Mononuclear cell (primary cell): ENCODE measurements around the gene IPO4. TPM values are rescaled to one million over a fixed set of nuclear protein-coding genes. Genes with fewer than 3 reads are reported as not detected.
A peak's percentile ranks its signal among the peaks of the same experiment; 100 is the strongest.
"Not testable (repeated sequence)": the region's sequence is repeated elsewhere in the genome, so short reads cannot be mapped to it uniquely, and the experiment has no call there.

Experiments
- H3K27me3 ChIP-seq: 2 replicates; pipeline ENCODE4 v1.6.0; 2011; ENCODE audit warnings: low read length, control low read depth; ENCODE audit not compliant: insufficient read depth
- H3K4me1 ChIP-seq: 2 replicates; pipeline ENCODE4 v1.5.1; 2011; ENCODE audit warnings: mild to moderate bottlenecking, low read length, control low read depth; ENCODE audit not compliant: insufficient read depth
- H3K4me3 ChIP-seq: 2 replicates; pipeline ENCODE4 v1.5.1; 2011; ENCODE audit warnings: mild to moderate bottlenecking, low read length, moderate library complexity
- H3K9me3 ChIP-seq: 2 replicates; pipeline ENCODE4 v1.5.1; 2011; ENCODE audit warnings: low read depth, mild to moderate bottlenecking, control low read depth, low read length
- total RNA-seq: library from RNA; depleted of rRNA; stranded (reverse); fragments of >200 nt; gene quantifications from one replicate; pipeline ENCODE4 v1.2.3, GENCODE V29; 2012

IPO4 gene
- total RNA-seq, 1 donor, result 13.3 TPM

GRCh38 chr14:24228902-24229301, 40.3 kb upstream of the IPO4 start:
- H3K4me1 ChIP-seq, result peaks cover 26% of the 10 kb centered on the region
- H3K4me3 ChIP-seq, result no peak overlapping the region
- no peaks in the 10 kb centered on the region for H3K9me3 ChIP-seq
- H3K27me3 ChIP-seq, result no peaks in the 10 kb centered on the region

- Histone ChIP-seq H3K9me3 (no peaks in the 10 kb centered on the region), H3K4me1 (peaks cover 10% of the 10 kb centered on the region), H3K4me3 (no peak overlapping the region), H3K27me3 (no peaks in the 10 kb centered on the region)
Measured at GRCh38 chr14:24226473-24226872, 37.9 kb upstream of the IPO4 start.

- no peaks in the 10 kb centered on the region for H3K27me3 ChIP-seq
- H3K4me1 ChIP-seq, result no peaks in the 10 kb centered on the region
- H3K9me3 ChIP-seq, result no peaks in the 10 kb centered on the region
- no peak overlapping the region for H3K4me3 ChIP-seq
Measured at GRCh38 chr14:24224618-24225071, 36.0 kb upstream of the IPO4 start.

- H3K27me3 ChIP-seq, H3K4me3 ChIP-seq, H3K9me3 ChIP-seq, H3K4me1 ChIP-seq: not testable (repeated sequence)
Measured at GRCh38 chr14:24222987-24223386, 34.4 kb upstream of the IPO4 start.

- Histone ChIP-seq H3K27me3 (no peaks in the 10 kb centered on the region), H3K9me3 (no peaks in the 10 kb centered on the region), H3K4me3 (no peak overlapping the region), H3K4me1 (peaks cover 18% of the 10 kb centered on the region)
Measured at GRCh38 chr14:24219521-24219920, 30.9 kb upstream of the IPO4 start.

- H3K9me3 ChIP-seq, result no peaks in the 10 kb centered on the region
- no peaks in the 10 kb centered on the region for H3K27me3 ChIP-seq
- H3K4me1 ChIP-seq, result peaks cover 22% of the 10 kb centered on the region
- no peak overlapping the region for H3K4me3 ChIP-seq
Measured at GRCh38 chr14:24219080-24219479, 30.5 kb upstream of the IPO4 start.

GRCh38 chr14:24216876-24217275, 28.3 kb upstream of the IPO4 start:
- peaks cover 38% of the 10 kb centered on the region for H3K4me1 ChIP-seq
- not testable (repeated sequence) for H3K4me3 ChIP-seq

GRCh38 chr14:24216345-24216699, 27.7 kb upstream of the IPO4 start:
- no peak overlapping the region for H3K4me3 ChIP-seq
- H3K4me1 ChIP-seq, result peaks cover 42% of the 10 kb centered on the region
- no peaks in the 10 kb centered on the region for H3K27me3 ChIP-seq
- H3K9me3 ChIP-seq, result no peaks in the 10 kb centered on the region

More at GRCh38 chr14:24216876-24217275, 28.3 kb upstream of the IPO4 start:
- H3K27me3 ChIP-seq, H3K9me3 ChIP-seq: not testable (repeated sequence)

GRCh38 chr14:24215495-24216344, 27.1 kb upstream of the IPO4 start, which contains the start of gene MDP1:
TSS of gene MDP1 (minus strand) at chr14:24216066. CDS start at chr14:24215955, 111 bp downstream.
- H3K4me3 ChIP-seq, result peak within 1 kb of the TSS; percentile 87
- H3K9me3 ChIP-seq, result no peaks in the 10 kb centered on the region
- H3K4me1 ChIP-seq, result peaks cover 47% of the 10 kb centered on the region
- no peaks in the 10 kb centered on the region for H3K27me3 ChIP-seq

GRCh38 chr14:24213866-24214662, 25.4 kb upstream of the IPO4 start:
- H3K4me1 ChIP-seq, result peaks cover 57% of the 10 kb centered on the region

GRCh38 chr14:24212924-24213865, 24.6 kb upstream of the IPO4 start, which contains the start of gene CHMP4A:
TSS of gene CHMP4A (minus strand) at chr14:24213488. CDS start at chr14:24213439, 49 bp downstream.
- Histone ChIP-seq H3K4me1 (peaks cover 57% of the 10 kb centered on the region), H3K4me3 (peak within 1 kb of the TSS; percentile 85)

More at GRCh38 chr14:24213866-24214662, 25.4 kb upstream of the IPO4 start:
- Histone ChIP-seq H3K9me3 (no peaks in the 10 kb centered on the region), H3K4me3 (no peak overlapping the region), H3K27me3 (no peaks in the 10 kb centered on the region)

GRCh38 chr14:24211311-24211710, 22.7 kb upstream of the IPO4 start:
- peaks cover 62% of the 10 kb centered on the region for H3K4me1 ChIP-seq
- H3K27me3 ChIP-seq, result no peaks in the 10 kb centered on the region
- no peak overlapping the region for H3K4me3 ChIP-seq
- H3K9me3 ChIP-seq, result no peaks in the 10 kb centered on the region

More at GRCh38 chr14:24212924-24213865, 24.6 kb upstream of the IPO4 start, which contains the start of gene CHMP4A:
- no peaks in the 10 kb centered on the region for H3K27me3 ChIP-seq
- no peaks in the 10 kb centered on the region for H3K9me3 ChIP-seq

GRCh38 chr14:24207625-24208024, 19.0 kb upstream of the IPO4 start:
- Histone ChIP-seq H3K4me3 (no peak overlapping the region), H3K4me1 (peaks cover 34% of the 10 kb centered on the region), H3K9me3 (no peaks in the 10 kb centered on the region), H3K27me3 (no peaks in the 10 kb centered on the region)

- no peaks in the 10 kb centered on the region for H3K27me3 ChIP-seq
- H3K9me3 ChIP-seq, result no peaks in the 10 kb centered on the region
Measured at GRCh38 chr14:24207104-24207551, 18.5 kb upstream of the IPO4 start.

More at GRCh38 chr14:24207104-24207551, 18.5 kb upstream of the IPO4 start:
- Histone ChIP-seq H3K4me1 (peaks cover 29% of the 10 kb centered on the region), H3K4me3 (no peak overlapping the region)
